HL-60/S4 (cell line): ENCODE data around the gene SPEN.

Experiments used
- in situ Hi-C: fragments of 300-500 bp; cut with MboI; formaldehyde crosslinking; loops from 2 replicates; pipeline ENCODE4 v1.14.3; 2022; ENCODE audit warnings: low sequenced_read_pairs

SPEN gene

DNA sequence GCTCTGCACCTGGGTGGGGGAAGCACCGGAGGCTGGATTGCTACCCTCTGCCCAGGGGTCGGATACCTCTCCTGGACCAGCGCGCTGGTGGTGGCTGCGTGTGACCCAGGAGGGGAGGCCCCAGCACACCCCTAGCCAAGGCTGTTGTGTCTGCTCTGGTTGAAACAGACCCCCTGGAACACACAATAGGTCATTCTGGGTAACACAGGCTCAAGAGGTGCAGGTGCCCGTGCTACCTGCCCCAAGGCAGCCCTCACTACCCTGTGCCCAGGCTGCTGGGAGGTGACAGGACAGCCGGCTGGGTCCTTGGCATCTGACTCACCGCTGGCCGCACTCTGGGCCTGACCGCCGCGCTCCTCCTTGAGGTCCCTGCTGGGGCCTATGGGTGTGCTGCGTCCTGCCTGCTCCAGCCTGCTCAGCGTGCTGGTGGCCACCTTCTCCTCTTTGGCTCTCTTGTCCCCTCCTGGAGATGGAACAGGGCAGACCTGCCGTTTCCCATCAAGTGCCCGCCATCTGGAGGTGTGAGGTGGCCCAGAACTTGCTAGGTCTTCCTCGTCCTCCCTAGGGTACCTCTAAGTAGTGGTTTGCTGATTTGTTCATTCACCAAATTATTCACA is 98.4 kb downstream of the SPEN start:
- in situ Hi-C loops, result no loop called here

DNA sequence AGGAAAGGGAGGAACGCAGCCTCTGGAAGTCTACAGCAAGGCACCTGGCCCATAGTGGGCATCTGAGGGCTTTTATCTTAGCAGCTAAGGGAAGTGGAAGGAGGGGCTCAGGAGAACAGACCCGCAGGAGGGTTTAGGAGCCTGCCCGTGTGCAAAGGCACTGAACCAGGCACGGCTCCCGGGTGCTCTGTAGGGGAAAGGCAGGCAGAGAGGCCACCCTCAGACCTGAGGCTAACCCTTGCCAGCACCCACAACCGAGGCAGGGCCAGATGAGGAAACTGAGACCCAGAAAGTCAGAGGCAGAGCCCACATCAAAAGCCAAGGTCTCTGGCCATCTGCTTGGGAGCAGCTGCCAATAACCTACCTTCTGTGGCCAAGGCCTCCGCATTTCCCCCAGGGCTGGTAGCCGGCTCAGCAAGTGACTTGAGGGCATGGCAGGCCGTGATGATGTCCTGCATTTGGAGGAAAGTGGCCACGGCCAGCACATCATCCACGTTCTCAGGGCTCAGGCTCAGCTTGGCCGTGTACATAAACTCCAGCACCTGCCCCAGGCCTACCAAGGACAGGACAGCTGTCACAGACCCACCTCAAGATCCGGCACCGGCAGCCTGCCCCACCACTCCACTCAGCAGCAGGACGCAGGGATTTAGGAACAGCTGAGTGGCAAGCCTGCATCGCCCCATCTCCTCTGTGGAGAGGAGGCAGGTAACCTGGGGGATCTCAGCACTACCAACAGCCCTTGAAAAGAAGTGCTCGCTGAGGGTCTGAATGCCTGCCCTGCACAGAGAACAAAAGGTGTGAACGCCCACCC is 99.3 kb downstream of the SPEN start:
- in situ Hi-C loops, result no loop called here

DNA sequence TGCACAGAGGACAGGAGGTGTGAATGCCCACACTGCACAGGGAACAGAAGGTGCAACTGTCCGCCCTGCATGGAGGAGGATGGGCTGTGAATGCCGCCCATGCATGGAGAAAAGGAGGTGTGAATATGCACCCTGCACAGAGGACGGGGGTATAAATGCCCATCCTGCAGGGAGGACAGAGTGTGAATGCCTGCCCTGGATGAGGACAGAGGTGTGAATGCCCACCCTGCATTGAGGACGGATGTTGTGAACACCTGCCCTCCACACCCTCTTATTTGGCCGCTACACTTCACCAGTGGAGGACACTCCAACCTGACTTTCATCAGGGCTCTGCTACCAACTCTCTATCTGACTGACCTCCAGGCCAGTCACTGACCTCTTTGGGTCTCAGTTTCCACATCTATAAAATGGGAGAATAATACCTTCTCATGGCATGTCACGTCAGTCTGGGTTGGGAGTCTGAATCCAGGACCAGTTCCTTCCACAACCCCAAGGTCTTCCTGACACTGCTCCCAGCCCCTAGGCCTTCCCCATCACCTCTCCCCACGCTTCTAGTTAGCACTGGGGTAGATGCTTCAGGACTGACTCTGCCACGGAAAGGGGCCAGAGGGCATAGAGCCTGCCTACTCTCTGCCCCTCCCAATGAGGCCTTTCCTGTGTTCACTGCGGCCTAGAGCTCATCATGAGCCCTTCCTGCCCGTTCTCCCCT is 100.0 kb downstream of the SPEN start:
- in situ Hi-C loops, result no loop called here

DNA sequence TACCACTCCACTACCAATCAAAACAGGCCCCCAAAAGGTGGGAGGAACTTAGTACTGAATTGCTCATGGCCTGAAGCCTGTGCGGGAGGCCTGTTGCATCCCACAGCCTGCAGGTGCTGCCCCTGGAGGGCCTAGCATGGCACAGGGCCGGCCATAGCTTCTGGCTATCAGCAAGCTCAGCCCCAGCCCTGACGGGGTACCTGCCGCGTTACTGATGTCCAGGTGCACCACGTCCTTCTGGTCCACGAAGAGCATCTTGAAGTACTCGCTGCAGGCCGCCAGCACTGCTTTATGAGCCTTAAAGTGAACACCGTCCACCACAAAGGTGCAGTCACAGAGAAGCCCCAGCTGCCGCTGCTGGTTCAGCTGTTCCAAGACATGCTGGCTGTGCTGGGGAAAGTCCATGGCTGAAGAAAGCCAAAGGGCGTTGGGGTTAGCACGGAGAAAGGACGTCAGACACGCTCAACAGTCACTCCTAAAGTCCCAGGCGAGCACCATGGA is 100.6 kb downstream of the SPEN start:
- in situ Hi-C loops, result no loop called here

DNA sequence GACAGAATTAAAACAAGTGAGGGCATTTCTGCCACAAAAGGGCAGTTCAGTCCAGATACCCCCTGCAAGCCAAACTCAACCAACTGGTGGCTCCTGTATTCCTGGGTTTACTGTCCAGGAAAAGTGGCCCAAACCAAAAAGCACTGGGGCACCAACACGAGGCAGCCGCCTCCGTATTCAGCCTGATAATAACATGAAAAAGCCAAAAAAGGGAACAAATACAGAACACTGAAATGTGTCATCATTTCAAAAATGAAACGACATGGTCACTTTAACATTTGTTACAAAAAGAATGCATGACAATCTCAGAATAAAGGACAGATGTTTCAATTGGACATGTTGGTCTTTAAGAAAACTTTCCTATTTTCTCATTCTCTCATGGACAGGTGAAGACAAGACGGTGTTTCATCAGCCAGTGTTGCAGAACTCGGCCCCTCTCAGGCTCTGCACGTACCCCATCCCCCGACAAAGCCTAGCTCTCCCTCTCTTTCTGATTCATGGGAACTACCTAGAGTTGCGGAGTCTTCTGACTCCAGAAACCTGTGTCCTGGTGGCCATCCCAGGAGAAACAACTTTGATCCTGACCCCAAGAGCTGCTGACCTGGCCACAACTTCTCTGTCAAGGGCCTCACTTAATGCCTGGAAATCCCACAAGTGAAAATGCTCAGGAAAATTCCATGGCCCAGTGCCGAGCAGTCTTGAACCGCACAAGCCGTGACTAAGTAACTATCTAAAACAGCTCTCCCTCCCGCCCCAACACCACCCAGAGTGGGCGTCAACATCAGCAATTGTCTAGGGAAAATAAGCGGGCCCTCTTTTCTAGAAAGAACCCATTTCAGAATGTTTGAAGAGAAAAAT is 101.3 kb downstream of the SPEN start:
- in situ Hi-C loops, result no loop called here

DNA sequence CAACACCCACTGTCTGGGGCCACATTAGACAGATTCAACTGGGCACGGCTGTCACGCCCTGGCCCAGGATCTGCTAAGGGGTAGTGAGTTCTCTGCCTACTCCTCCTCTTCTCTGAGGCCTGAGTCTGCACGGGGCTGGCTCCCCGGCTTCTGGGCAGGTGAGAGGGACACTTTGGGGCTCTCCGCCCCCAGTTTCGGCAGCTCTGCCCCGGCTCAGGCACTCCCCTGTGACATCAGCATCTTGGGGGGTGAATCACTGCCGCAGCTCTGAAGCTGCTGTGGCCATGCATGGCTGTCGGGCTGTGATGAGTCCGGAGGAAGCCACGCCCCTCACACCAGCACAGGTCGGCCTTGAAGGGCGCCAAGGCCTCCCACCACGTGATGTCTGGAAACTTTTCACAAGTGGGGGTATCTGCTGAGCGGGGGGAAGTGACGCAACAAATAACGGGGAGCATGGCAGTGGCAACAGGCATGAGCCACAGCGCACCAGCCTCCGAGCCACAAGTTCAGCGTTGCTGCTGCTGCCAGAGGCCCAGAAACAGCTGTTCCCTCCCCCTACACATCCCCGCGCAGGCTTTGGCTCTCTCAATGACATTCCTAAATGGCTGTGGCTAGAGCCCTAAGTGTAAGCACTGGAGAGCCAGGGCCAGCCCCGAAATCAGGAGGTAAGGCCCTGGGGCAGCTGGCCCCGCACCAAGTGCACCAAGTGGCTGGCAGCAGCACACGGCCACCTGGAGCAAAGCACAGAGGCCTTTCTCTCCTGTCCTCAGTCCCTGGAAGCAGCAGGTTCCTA is 102.1 kb downstream of the SPEN start:
- in situ Hi-C loops, result no loop called here

DNA sequence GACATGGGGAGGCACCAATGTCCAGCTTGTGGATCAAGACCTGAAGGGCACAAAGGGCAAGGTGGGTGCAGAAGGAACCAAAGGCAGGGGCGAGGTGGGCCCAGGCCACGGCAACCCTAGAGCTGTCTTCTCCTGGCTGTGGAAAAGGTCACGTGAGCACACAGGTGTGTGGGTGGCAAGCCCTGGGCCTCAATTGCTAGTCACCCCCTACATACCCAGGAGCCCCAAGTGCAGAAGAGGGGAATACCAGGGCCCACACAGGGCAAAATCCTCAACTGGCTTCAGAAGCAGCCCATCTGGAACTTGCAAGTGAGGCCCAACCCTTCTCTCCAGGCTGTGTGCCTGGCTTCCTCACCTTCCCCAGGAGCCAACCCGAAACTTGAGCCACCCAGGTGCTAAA is 102.8 kb downstream of the SPEN start:
- in situ Hi-C loops, result no loop called here

DNA sequence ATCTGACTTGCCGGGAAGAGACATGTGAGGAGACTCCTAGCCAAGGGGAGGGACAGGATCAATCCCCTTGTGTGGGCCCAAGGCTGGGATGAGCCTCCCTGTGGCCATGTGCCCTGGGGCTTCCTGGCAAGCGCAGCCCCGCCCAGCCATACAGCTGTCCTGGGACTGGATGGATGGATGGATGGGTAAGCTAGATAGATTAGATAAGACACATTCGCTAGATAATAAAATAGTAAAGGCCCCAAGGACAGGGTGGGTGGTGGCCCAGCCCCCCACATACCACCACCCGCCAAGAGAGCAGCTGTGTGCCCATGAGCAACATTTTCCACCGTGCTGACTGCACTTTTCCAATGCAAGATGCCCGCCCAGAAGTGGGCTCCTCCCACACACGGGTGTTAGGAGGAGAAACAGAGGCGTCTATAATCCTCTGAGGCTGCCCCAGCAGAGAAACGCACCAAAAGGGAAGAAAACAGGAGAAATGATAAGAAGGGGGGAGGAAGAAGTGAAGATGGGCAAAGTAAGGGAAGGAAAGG is 103.3 kb downstream of the SPEN start:
- in situ Hi-C loops, result no loop called here

DNA sequence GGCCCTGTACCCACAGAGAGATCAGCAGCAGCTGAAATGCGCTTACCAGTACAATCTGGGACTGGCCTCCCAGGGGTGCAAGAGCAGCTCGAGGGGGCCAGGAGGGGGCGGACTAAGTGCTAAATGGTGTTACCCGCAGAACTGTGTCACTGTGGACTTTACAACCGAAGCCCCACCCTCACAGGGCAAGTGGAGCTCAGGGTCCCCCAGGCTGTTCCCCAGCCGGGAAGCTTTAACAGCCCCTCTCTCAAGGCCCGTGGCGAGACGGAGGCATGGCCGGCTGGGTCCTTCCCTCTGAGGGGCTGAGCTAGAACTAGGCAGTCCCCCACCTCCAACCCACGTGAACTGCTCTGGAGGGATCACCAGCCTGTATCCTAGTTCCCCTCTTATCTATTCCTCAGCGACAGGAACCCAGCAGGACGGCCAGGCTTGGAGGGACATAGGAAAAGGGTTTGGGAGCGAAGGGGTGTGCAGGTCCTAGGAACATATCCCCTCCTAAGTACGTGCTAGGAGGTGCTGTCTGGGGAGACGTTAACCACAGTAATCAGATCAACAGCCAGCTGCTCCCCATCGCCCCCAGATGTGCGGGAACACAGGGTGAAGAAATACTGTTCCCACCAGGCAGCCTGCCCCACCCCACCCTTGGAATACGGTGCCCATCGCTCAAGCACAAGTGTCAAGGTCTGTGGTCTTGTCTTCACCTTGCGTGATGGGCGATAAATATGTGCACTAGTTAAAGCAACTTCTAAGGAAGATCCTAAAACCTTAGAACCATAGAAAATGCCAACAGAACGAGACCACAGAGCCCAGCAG is 104.0 kb downstream of the SPEN start:
- in situ Hi-C loops, result no loop called here

DNA sequence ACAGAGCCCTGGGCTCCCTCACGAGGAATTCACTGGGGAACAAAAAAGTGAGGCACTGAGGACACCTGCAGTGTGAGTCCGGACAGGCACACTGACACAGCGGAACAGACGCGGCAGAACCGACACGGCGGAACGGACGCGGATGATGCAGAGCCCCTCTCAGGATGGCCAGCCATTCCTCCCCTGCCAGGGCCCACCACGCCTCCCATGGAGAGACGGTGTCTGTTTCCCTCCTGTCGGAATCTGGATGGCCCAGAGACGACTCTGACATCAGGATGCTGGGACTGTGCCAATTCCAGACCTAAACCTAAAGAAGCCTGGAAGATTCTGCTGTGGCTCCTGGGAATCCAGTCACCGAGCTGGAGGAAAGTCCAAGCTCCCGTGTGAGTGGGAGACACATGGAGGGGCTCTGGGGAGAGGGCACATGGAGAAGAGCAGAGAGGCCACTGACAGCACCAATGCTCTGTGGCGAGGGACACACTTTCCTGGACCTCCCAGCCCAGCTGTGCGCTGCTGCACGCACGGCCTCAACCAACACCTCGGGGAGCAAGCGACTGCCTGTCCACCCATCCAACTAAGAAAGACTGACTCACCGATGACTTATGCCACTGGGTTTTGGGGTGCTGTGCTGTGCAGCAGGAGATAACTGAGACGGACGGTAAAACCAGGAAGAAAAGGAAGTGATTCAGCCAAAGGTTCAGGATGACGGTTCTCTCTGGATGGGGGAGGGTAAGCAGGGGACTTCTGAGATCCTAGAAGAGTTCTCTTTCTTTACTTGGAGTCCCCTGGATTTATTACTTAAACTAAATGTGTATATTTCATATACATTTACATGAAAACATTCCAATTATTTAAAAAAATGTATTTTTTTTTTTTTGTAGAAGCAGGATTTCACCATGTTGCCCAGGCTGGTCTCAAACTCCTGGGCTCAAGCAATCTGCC is 105.1 kb downstream of the SPEN start:
- in situ Hi-C loops, result no loop called here

DNA sequence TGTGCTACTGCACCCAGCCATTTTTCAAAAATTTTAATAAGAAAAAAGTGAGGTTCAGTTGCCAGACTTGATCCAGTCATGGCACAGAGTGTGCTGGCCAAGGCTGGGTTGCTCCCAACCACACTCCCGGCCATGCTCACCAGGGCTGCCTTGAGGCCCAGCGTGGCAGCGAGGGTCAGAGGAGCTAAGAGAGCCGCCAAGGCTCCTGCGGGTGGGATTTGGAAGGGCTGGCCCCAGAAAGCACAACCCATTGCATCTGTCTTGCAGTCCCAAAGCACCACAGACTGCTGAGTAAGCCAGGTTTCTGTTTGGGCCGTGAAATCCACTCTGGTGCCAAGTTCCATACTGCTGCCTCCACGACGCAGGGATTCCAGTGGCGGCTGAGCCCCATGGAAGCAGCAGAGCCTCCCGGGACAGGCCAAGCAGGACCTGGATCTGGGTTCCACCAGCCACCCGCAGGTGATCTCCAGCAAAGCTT is 105.8 kb downstream of the SPEN start:
- in situ Hi-C loops, result no loop called here

DNA sequence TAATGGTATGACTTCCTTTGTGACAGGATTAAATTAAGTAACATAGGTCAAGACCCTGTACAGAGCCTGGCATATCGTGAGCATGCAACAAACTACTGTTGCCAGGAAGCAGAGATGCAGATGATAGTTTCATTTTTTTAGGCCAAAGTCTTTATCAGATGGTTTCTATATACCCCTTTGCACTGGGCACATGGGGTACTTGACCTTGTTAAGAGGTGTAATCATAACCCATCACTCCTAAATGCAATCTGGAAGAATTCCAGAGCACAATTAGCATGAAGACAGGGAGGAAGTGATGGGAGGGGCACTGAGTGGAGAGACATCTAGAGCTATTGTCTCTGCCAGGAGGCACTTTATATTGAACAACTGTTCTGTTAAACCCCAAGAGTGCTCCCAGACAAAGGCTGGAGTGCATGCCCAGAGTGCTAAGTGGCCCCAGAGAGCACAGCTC is 106.3 kb downstream of the SPEN start:
- in situ Hi-C loops, result no loop called here

DNA sequence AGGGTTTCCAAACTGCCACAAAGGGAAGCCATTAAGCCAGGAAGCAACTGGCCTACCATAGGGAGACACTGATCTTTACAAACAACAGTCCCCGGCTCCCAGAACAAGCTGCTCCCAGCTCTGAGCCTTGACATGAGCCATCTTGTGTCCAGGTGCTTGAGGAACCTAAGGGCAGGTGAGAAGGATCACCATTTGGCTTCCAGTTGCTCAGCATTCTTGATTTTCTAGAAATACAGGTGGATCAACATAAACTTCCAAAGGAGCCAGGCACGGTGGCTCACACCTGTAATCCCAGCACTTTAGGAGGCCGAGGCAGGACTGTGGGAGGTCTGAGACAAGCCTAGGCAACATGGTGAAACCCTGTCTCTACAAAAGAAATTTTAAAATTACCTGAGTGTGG is 106.8 kb downstream of the SPEN start:
- in situ Hi-C loops, result no loop called here

DNA sequence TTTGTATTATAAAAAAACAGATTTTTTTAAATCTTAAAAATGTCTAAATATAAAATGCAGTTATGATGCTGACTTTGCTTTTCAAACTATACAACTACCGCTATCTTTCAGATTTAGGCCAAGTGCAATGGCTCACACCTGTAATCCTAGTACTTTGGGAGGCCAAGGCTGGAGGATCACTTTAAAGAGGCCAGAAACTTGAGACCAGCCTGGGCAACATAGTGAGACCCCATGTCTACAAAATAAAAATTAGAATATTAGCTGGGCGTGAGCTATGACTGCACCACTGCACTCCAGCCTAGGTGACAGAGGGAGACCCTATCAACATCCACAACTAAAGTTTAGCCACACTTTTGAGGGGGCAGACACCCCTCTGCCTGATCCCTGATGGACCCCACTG is 108.0 kb downstream of the SPEN start:
- in situ Hi-C loops, result no loop called here

DNA sequence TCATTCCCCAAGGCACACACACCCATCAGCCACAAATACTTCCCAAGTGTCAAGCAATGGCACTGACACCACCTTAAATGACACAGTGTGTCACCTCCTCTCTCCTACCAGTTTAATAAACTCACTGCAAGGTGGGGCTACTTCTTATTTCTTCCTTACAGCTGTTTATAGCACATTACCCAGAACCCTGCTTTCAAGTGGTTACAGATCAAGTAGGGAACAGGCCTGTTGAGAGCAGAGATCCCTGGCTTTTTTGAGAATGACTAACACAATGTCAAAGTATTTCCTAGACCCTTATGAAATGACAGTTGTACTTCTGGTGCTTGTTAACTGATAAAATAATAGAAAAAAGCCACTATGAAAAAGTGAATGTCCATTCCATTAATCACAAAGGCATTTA is 108.6 kb downstream of the SPEN start:
- in situ Hi-C loops, result no loop called here

DNA sequence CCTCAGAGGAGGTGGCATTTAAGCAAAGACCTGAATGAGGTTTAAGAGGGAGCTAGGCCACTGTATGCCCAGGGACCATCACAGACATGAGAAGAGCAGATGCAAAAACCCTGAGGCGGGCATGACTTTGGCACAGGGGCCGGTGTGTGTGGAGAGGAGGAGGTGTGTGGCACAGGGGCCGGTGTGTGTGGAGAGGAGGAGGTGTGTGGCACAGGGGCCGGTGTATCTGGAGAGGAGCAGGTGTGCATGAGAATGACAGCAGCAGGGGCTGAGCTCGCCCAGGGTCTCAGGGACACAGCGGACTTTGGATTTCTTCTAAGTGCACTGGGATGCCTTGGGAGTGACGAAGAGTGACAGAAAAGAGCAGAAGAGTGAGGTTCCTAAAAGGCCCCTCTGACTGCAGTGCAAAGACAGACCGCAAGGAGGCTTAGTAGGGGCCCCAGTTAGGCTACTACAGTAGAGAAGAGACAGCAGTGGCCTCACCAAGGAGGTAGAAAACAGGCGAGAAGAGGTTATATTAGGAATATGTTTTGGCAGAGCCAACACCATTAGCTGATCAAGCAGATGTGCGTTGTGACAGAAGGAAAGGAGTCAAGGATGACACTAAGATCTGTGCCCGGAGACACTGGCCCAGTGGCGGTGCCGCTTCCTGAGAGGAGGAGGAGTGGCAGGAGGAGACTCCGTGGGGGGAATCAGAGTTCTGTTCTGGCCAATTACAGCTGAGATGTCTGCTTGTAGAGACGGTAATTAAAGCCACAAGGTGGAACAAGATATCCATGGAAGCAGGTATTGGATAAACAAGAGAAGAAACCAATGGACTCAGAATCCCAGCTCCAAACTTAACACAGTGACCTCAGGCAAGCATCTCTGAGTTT is 110.0 kb downstream of the SPEN start:
- in situ Hi-C loops, result no loop called here

DNA sequence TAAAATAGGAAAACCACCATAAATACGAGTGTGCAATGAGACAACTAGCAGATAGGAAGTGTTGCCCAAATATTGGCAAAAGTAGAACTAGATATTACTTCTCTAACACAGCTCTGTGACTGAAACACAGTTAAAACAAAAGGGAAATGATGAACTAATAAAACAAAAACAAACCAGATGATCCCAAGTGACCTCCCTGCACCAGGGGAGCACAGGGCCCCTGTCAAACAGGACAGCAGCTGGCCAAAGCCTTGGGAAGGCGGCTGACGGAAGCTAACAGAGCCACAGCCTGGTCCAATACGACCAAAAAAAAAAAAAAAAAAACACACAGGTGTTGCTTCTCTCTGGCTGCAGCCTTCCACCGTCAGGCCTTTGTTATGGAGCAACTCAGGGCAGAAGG is 110.6 kb downstream of the SPEN start:
- in situ Hi-C loops, result no loop called here
